GM21423 (cell line): ENCODE results near the gene TNFRSF12A.

Experiments used
- ATAC-seq: cut with Tn5 transposase; IDR thresholded peaks from one replicate; pipeline ENCODE4 v1.9.1; 2021; ENCODE audit warnings: mild to moderate bottlenecking, moderate library complexity; ENCODE audit not compliant: unreplicated experiment

TNFRSF12A gene

DNA sequence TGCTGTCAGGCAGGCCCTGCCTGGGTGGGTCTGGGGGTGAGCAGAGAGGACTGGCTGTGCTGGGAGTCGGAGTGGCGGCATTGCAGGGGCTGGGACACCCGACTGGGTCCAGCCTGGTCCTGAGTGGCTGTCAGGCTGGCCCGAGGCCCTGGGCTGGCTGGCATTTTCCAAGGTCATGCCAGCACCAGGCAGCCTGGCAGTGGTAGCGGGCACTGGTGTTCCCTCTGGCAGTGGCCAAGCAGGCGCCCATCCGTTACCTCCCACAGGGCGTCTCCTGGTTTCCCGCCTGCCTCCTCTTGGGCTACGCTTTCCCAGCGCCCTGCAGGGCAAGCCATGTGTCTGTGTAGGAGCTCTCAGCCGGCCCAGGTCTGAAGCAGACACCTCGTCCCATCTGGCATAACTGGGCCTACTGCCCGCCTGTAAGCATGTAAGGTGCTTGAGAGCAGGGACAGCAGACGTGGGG is 34.2 kb upstream of the TNFRSF12A start:
- no peak for ATAC-seq

DNA sequence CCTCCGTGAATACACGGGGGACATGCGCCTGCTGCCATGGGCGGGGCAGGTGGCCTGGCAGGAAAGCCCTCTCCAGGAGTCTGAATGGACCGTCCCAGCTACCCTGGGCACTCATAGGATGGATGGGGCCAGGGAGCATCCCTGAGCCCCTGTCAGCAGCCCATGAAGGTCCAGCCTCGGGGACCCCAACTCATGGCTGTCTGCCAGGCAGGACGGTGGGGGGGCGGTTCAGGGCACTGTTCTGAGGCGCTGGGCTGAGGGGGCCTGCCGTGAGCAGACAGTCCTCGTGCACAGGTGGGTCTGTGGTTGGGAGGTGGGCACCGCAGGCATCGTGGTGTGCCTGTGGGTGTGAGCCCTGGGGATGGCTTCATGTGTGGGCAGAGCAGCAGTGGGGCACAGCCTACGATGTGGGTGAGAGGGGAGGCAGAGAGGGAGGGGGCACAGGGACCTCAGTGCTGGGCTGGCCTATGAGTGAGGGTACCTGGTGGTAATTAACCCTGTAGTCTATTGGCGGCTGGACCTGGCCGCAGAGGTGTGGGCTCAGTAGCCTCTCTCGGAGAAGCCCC is 33.5 kb upstream of the TNFRSF12A start:
- no peak for ATAC-seq

DNA sequence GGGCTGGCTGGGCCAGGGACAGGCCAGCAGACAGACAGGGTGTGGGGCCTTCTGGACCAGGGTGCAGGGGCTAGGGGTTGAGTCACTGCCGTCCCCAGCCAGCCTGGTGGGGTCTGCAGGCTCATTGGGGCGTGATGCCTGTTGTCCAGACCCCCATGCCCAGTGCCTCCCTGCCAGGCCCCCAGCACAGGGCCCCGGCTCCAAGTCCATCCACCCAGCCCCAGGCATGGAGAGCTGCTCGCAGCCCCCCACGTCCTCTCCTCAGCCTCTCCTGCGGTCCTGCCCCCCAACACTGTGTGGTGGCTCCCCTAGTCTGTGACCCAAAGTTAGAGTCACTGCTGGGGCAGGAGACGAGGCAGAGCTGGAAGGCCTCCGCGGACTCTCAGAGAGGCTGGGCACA is 32.9 kb upstream of the TNFRSF12A start:
- ATAC-seq: no peak

DNA sequence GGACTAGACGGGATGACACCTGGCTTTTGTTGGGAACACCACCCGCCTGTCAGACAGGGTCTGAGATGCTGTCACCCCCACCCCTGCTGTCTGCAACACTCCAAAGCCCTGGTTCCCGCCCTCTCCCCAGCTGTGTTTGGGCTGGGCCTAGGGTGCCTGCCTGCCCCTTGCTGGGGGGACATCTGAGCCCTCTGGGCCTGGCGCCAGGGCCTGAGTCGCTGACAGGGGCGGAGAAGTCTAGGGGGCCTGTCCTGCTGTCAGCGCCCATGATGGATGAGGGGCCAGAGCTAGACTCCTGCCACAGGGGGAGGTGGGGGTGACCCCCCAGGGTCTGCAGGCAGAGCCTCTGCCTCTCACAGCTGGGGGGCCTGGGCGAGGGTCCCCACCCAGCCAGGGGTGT is 32.3 kb upstream of the TNFRSF12A start:
- no peak for ATAC-seq

DNA sequence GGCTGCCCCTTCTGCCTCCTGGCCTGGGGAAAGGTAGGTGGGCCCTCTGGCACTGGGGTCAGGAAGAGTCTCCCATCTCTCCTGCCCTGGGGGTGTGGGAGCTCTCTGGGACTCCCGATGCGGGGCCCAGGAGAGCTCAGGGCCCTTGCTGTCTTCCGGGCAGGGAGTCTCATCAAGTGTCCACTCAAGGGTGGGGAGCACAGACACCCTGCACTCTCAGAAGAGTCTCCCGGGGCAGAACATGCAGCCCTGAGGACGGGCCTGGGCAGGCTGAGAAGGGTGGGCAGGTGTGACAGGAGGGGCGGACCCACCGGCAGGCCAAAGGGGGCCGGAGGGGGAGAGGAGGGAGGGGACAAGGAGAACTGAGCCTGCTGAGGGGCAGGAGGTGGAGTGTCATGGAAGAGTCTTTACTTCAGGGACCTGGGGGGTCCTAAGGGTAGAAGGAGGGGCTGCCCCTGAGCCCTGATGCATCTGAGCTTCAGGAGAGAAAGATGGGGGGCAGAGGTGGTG is 31.5 kb upstream of the TNFRSF12A start:
- no peak for ATAC-seq

DNA sequence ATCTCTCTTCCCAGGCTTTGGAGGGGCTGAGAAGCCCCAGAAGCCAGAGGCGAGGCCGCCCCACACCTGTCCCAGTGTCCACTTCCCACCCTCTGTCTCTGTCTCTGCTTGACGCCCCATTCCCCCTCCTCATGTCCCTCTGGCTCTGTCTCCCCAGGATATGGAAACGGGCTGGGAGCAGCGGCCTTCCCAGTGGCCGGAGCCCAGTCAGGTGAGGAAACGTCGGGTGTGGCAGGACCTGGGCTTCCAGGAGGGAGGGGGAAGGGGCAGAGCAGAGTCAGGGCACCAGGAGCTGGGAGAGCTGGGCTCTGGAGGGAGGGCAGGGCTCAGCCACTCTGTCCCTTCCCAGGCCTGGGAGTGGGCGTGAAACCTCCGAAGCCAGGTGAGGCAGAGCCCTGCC is 29.3 kb upstream of the TNFRSF12A start:
- ATAC-seq: no peak

DNA sequence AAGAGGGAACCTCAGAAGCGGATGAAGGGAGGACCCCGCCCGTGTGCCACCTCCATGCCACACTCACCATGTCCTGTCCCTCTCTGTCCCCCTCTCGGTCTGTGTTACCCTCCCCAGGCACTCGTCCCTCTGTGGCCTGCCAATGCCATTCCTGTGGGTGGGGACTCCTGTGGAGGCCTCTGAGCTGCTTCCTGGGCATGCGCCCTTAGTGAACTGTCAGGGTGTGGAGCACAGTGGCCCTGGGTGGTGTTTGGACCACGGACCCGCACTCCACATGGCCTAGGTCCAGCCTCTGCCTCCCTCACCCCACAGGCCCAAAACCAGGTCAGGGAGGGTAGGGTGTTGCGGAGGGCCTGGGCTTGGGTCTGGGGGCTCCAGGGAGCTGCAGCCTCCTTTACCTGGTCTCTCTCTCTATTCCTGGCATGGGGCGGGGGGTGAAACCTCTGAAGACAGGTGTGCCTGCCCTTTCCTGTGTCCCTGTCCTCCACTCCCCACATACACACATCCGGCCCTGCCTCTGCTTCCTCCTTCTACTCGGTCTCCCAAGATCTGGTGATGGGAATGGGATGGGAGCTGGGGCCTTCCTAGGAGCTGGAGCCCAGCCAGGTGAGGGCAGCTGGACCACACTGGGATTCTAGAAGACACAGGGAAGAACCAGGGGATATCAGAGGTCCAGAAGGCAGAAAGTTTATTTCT is 28.5 kb upstream of the TNFRSF12A start:
- ATAC-seq: no peak

DNA sequence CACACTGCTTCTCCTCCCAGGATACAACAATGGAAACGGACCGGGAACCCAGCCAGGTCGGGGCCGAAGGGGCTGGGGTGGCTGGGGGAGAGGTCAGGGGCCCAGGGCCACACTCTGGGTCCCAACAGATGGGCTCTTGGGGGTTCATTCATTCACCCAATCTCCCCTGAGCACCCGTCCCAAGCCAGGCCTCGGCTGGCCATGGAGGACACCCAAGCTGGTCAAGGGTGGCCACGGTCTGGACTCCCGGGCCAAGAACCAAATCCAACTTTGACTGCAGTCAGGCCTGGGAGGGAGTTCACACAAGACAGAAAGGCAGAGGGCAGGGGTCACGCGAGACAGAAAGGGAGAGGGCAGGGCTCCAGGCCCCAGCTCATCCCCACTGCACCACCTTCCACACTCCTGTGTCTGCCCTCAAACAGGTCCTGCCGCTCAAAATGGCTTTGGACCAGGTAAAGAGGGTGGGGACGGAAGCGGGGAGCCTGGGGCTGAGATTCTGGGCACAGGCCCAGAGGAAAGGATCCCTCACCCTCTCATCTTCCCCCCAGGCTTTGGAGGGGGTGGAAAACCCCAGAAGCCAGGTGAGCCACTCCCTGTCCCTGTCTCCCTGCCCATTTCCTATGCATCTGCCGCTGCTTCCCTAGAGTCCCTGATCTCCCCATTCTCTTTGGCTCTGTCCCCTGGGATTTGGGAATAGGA is 27.6 kb upstream of the TNFRSF12A start:
- no peak for ATAC-seq

DNA sequence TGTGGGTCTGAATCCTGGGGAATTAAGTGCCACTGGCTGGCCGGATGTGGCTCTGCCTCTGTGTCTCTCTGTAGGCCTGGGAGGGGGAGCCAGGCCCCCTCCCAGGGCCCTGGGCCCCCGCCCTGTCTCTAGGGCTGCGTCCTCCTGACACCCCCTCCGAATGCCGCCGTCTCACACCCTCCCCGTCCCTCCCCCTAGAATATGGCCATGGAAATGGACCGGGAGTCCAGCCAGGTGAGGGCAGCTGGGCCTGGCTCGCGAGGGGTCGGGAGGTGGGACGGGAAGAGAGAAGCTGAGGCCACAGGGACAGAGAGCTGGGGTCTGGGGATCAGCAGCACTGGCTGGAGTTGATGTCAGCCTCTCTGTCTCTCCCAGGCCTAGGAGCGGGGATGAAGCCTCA is 23.9 kb upstream of the TNFRSF12A start:
- ATAC-seq: no peak

DNA sequence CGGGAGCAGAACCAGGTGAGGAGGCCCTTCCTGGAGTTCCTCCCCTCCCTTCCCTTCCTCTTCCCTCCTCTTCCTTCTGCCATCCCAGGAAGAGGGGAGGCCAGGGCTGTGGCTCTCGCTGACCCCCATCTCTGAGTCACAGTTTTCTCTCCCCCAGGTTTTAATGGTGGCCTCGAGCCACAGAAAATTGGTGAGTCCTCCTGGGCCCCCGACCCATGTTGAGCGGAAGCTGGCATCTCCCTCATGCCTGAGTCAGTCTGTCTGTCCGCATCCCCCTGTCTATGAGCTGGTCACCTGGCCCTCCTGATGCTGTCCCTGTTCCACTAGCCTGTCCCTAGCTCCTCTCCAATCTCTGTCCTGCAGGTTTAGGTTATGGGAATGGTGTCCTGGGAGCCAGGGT is 20.2 kb upstream of the TNFRSF12A start:
- no peak for ATAC-seq

DNA sequence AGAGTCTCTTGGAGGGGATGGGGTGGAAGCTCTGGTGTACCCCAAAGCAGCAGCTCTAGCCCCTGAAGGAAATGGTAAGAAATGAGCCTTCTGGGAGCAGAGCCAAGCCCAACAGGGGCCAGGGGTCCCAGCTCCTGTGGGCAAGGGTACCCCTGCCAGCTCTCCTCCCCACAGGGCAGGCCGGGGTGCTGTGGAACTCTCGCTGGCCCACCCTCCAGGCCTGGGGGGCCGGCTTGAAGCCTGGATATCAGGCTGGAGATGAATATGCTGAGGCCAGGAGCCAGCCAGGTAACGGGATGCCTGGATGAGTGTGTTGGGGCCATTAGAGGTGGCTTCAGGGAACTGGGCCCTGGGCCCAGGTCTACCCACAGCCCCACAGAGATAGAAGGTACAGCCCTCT is 19.6 kb upstream of the TNFRSF12A start:
- ATAC-seq: no peak

DNA sequence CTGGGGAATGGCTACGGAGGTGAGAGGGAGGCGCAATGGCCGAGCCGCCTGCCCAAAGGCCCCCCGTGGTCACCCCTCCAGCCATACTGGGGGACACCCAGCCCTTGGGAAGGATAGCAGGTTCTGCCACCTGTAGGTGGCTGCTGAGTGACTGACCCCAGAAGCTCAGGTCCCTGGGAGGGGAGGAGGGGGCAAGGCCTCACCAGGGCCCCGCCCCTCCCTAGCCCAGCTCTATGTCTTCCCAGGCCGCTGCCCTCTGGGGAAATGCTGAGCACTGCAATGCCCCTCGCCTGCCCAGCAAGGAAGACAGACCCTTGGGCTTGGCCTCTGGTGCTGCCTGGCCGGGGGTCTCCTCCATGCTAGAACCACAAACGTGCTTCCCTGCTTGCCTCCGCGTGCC is 18.9 kb upstream of the TNFRSF12A start:
- ATAC-seq: no peak

DNA sequence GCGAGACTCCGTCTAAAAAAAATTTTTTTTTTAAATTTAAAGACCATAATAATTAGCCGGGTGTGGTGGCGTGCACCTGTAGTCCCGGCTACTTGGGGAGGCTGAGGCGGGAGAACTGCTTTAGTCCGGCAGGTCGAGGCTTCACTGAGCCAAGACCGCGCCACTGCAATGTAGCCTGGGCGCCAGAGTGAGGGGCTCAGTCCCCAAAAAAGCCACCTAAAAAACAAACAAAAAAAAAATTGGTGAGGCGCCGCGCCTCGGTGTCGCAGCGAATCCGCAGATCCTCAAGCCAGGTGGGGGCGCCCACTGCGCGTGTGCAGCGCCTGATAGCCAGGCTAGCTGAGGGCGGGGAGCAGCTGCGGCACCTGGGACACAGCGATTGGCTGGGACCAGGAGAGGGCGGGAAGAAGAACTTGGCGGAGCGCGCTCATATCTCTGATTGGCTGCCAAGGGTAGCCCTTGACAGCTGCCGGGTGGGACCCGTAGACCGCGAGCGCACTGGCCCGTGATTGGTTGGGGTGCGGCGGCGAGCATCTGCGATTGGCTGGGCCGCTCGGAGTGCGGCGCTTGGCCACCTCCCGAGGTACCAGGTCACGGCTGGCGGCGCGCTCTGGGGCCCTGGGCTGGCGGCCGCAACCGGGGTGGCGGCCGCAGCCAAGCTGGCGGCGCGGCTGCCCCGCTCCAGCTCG is 16.4 kb upstream of the TNFRSF12A start:
- ATAC-seq: peak; percentile 91

DNA sequence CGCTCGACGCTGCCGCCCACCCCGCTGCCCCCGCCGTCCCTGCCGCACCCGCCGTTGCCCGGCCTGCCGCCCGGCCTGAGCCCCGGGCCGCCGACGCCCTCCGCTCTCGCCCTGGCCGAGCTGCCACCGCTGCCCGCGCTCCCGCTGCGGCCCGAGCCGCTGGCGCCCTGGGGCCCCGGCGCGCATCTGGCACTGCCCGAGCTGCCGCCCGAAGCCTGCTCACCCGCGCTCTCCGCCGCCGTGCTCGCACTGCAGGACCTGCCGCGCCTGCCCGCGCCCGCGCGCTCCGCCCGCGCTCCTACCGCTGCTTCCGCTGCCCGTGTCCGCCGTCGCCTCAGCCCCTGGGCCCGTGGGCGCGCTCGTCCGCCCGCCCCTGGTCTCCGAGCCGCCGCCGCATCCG is 15.8 kb upstream of the TNFRSF12A start:
- ATAC-seq: no peak

DNA sequence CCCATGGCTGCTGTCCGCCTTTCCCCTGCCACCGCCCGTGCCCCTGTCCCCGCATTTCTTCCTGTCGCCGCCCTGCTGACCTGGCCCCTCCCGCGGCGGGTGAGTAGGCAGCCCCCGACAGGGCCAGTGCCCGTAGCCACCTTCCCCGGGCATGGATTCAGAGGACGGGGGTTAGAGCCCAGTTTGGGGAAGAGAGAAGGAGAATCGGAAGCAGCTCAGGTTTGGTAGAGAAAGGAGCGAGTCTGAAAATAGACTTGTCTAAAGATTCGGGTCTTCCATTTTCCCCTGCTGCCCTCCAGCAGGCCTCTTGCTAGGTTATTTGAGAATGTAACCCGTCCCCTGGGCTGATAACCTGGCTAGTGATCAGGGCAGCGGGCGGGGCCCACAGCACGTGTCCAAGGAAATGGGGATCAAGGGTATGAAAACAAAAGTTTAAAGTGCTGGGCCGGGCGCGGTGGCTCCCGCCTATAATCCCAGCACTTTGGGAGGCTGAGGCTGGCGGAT is 15.3 kb upstream of the TNFRSF12A start:
- ATAC-seq: no peak

DNA sequence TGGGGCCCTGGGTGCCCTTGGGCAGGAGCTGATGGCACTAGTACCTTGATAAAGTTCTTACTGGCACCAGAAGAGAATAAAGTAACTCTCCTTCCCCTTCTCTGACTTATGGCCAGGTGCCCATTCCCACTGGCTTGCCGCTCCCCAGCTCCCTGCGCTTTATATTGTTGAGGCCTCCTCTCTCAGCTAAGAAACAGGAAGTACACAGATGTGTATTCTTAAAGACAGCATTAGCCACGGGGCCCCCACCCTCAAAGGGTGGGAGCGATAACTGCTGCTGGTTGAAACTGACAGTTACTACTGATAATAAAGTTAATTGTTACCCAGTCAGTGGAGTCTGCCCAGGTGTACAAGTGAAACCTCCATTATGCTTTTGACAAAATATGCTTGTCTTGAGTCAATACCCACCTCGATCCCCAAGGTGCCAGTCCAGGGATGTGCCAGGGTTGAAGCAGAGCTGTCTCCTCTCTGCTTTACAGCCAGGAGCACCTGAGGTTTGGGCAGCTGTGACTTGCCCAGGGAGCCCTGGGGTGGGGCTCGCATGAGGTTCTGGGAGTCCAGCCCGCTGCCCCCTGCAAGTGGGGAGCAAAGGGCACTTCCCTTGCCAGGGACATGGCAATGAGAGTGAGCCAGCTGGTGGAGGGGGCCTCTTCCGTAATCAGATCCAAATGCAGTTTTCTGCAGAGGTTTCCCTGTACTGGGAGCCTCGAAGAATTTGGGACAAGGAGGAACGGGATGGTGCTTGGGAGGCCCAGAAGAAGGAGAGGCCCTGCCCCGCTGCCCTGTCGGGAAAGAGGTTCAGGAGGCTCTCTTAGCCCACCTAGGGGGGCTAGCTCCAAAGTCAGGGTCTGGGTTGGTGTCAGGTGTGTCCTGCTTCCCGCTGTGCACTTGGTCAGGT is 12.9 kb upstream of the TNFRSF12A start:
- no peak for ATAC-seq

DNA sequence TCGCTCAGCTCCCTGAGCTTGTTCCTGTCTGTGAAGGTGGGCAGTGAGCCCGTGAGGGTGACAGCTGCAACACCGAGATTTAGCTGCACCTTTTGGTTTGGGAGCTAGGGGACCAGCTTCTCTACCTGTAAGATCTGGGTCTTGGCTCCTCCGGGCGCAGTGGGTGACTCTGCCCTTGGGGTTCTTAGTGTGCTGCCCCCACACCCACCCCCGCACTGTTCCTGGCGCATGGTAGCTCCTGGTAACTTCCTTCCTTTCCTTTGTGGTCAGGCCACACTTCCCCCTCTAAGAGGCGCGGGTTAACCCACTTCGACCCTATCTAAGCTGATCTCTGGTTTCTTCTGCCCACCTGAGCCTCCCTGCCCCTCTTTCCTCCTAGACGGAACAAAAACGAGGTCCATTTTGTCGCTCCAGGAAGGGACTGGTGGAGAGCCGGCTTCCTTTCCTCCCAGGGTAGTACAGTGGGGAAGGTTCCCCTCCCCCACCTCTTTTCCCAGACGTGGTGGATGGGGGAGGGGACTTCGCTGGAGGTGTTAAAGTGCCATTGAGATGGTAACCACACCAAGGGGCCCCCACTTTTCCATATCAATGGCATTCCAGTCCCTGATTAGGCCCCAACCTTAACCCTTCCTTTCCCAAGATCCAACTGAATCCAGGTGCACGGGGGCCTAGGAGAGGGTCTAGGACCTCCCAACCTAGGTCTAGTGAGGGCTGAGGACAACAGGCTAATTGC is 12.0 kb upstream of the TNFRSF12A start:
- ATAC-seq: no peak

DNA sequence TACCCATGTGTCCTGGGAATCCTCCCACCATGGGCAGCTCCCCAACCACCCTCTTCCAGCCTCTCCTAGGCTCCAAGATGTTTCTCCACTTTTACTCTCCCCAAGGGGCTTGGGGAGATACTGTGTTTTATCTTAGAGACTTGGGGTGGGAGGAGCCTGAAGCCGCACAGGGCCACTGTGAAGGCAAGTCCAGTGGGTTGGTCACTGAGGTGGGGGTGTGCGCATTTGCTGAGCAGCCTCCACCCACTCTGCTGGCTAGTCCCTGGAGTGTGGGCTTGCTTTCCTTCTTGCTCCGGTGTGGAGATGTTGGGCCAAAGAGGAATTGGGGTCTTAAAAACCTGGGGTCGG is 11.5 kb upstream of the TNFRSF12A start:
- ATAC-seq: no peak

DNA sequence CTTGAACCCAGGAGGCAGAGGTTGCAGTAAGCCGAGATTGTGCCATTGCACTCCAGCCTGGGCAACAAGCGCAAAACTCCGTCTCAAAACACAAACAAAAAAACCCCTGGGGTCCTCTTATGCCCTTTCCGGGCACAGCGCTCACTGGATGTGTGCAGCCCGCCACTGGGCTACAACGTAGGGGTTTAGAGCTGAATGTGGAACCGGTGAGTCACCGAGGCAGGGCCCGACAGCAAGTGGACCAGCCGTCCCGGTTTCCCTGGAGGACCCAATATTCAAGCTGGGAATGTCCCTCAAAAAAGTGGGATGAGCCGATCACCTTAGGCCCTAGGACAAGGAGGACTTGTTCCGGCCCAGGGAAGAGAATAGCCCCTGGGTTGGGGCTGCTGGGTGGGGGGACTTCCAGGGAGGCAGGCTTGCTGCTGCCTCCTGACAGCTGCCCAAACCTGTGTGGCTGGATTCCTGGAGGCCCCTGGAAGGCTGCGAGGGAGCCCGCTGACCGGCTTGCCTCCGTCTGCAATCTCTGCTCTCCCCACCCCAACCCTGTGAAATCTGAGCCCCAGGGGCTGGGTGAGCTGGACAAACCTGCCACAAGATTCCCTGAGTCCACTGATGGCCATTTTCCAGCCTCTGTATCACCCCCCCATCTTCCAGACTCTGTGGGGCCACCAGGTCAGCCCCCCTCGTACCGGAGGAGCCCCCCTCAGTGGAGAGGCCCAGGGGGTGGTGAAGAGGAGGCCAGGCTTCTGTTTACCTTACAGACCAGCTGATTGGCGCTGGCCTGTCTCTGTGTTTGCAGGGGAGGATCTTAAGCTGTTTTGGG is 10.4 kb upstream of the TNFRSF12A start:
- ATAC-seq: no peak
